Measurements from ENCODE around the gene STX4. TPM values are rescaled to one million over a fixed set of nuclear protein-coding genes. Genes with fewer than 3 reads are reported as not detected.

Gene STX4
- polyA plus RNA-seq, 1 donor (not counting 4 experiments of a cell fraction or from before 2014, with no cell fraction given): 43.6 TPM

GRCh38 chr16:31080756-31081419, 47.5 kb downstream of the STX4 start:
- H4K20me1 ChIP-seq (ENCODE audit: control insufficient read depth, extremely low read depth, insufficient read depth, low read length): no peaks in the 10 kb centered on the region
- H3K36me3 ChIP-seq (ENCODE audit: control insufficient read depth in 2 of 2, extremely low read depth in 1 of 2, insufficient read depth in 2 of 2, low read length in 2 of 2): peaks cover 22 to 30% of the 10 kb centered on the region in 2 experiments
- H2AFZ ChIP-seq (ENCODE audit: control insufficient read depth, low read length): no peak overlapping the region
- dilution Hi-C loops (cut with MboI; ENCODE audit: extremely low pct_ligation_motif_present, low sequenced_read_pairs): no loop called here
- FAIRE-seq (no peak), DNase-seq (ENCODE audit: low read depth, low spot score) (no peak)
- no peak overlapping the region for H3K4me2 ChIP-seq (ENCODE audit: control insufficient read depth, extremely low read depth, insufficient read depth, low read depth, low read length)
- no peak for TF ChIP-seq CTCF (optimal IDR thresholded peaks at IDR 0.05 in 1 of 3, IDR thresholded peaks at IDR 0.05 in 1 of 3, conservative IDR thresholded peaks at IDR 0.05 in 1 of 3; ENCODE audit: extremely low read depth in 1 of 3, insufficient read depth in 2 of 3, low read length in 3 of 3)
- no peak for TF ChIP-seq EZH2 (IDR thresholded peaks at IDR 0.05; ENCODE audit: low read length)
- no peaks in the 10 kb centered on the region for H3K9me3 ChIP-seq (ENCODE audit: control insufficient read depth, low read depth, low read length)
- no peak overlapping the region for H3K9ac ChIP-seq (ENCODE audit: control insufficient read depth, extremely low read depth, insufficient read depth, low read length)
- no peaks in the 10 kb centered on the region for H3K27me3 ChIP-seq (ENCODE audit: control insufficient read depth, extremely low read depth, insufficient read depth, low read length)
- peaks cover 48% of the 10 kb centered on the region for H3K79me2 ChIP-seq (ENCODE audit: control insufficient read depth, insufficient read depth, low read length)
- no peak overlapping the region for H3K27ac ChIP-seq (ENCODE audit: control insufficient read depth, insufficient read depth, low read length)
- peaks cover 9% of the 10 kb centered on the region for H3K4me1 ChIP-seq (ENCODE audit: control insufficient read depth, extremely low read depth, insufficient read depth, low read length)
- no peaks in the 10 kb centered on the region for H3K9me1 ChIP-seq (ENCODE audit: control insufficient read depth, extremely low read depth, insufficient read depth, low read length)
- no peak overlapping the region for H3K4me3 ChIP-seq (ENCODE audit: control insufficient read depth in 2 of 3, extremely low read depth in 1 of 3, insufficient read depth in 2 of 3, low read depth in 1 of 3, low read length in 3 of 3)

GRCh38 chr16:31081428-31082351, 48.3 kb downstream of the STX4 start:
- no peak for TF ChIP-seq EZH2 (IDR thresholded peaks at IDR 0.05; ENCODE audit: low read length)
- TF ChIP-seq CTCF (optimal IDR thresholded peaks at IDR 0.05 in 1 of 3, IDR thresholded peaks at IDR 0.05 in 1 of 3, conservative IDR thresholded peaks at IDR 0.05 in 1 of 3; ENCODE audit: extremely low read depth in 1 of 3, insufficient read depth in 2 of 3, low read length in 3 of 3): no peak
- H3K4me2 ChIP-seq (ENCODE audit: control insufficient read depth, extremely low read depth, insufficient read depth, low read depth, low read length): no peak overlapping the region
- H2AFZ ChIP-seq (ENCODE audit: control insufficient read depth, low read length): no peak overlapping the region
- no peak overlapping the region for H3K4me3 ChIP-seq (ENCODE audit: control insufficient read depth in 2 of 3, extremely low read depth in 1 of 3, insufficient read depth in 2 of 3, low read depth in 1 of 3, low read length in 3 of 3)
- no peak for DNase-seq (ENCODE audit: low read depth, low spot score)
- no peak overlapping the region for H3K9ac ChIP-seq (ENCODE audit: control insufficient read depth, extremely low read depth, insufficient read depth, low read length)
- FAIRE-seq: no peak
- H4K20me1 ChIP-seq (ENCODE audit: control insufficient read depth, extremely low read depth, insufficient read depth, low read length): no peaks in the 10 kb centered on the region
- peaks cover 40% of the 10 kb centered on the region for H3K79me2 ChIP-seq (ENCODE audit: control insufficient read depth, insufficient read depth, low read length)
- H3K27me3 ChIP-seq (ENCODE audit: control insufficient read depth, extremely low read depth, insufficient read depth, low read length): no peaks in the 10 kb centered on the region
- peaks cover 9% of the 10 kb centered on the region for H3K4me1 ChIP-seq (ENCODE audit: control insufficient read depth, extremely low read depth, insufficient read depth, low read length)
- dilution Hi-C loops (cut with MboI; ENCODE audit: extremely low pct_ligation_motif_present, low sequenced_read_pairs): no loop called here
- H3K9me3 ChIP-seq (ENCODE audit: control insufficient read depth, low read depth, low read length): no peaks in the 10 kb centered on the region
- H3K9me1 ChIP-seq (ENCODE audit: control insufficient read depth, extremely low read depth, insufficient read depth, low read length): no peaks in the 10 kb centered on the region
- H3K36me3 ChIP-seq (ENCODE audit: control insufficient read depth in 2 of 2, extremely low read depth in 1 of 2, insufficient read depth in 2 of 2, low read length in 2 of 2): peaks cover 21 to 25% of the 10 kb centered on the region in 2 experiments
- H3K27ac ChIP-seq (ENCODE audit: control insufficient read depth, insufficient read depth, low read length): no peak overlapping the region
